Measurements from ENCODE around the gene CENPL.
"Not testable (repeated sequence)": the region's sequence is repeated elsewhere in the genome, so short reads cannot be mapped to it uniquely, and the experiment has no call there.

Gene CENPL

GRCh38 chr1:173863224-173864161 lies 38.8 kb upstream of the CENPL start:
- peak overlapping the region; percentile 97 for H3K4me3 Mint-ChIP-seq
- H3K27me3 Mint-ChIP-seq: no peaks in the 10 kb centered on the region
- H3K4me1 Mint-ChIP-seq (ENCODE audit: low read depth): peaks cover 33% of the 10 kb centered on the region
- H3K36me3 Mint-ChIP-seq (ENCODE audit: low read depth): peaks cover 84% of the 10 kb centered on the region
- peak overlapping the region; percentile 100 for H3K27ac Mint-ChIP-seq
- no peaks in the 10 kb centered on the region for H3K9me3 Mint-ChIP-seq
- no peak for DNase-seq

GRCh38 chr1:173862769-173863223 lies 38.1 kb upstream of the CENPL start:
- H3K36me3 Mint-ChIP-seq (ENCODE audit: low read depth): peaks cover 88% of the 10 kb centered on the region
- DNase-seq: peak; percentile 45

GRCh38 chr1:173862146-173862768 lies 37.6 kb upstream of the CENPL start:
- Mint-ChIP-seq H3K27ac (peak overlapping the region; percentile 100), H3K4me3 (peak overlapping the region; percentile 97), H3K4me1 (ENCODE audit: low read depth) (peaks cover 33% of the 10 kb centered on the region), H3K36me3 (ENCODE audit: low read depth) (peaks cover 88% of the 10 kb centered on the region)
- not testable (repeated sequence) for H3K9me3 Mint-ChIP-seq, H3K27me3 Mint-ChIP-seq
- peak; percentile 74 for DNase-seq

More at GRCh38 chr1:173862769-173863223, 38.1 kb upstream of the CENPL start:
- Mint-ChIP-seq H3K27ac (peak overlapping the region; percentile 100), H3K4me3 (peak overlapping the region; percentile 97), H3K27me3 (no peaks in the 10 kb centered on the region), H3K9me3 (no peaks in the 10 kb centered on the region), H3K4me1 (ENCODE audit: low read depth) (peaks cover 33% of the 10 kb centered on the region)

GRCh38 chr1:173861731-173862145 lies 37.1 kb upstream of the CENPL start:
- Mint-ChIP-seq H3K4me3 (peak overlapping the region; percentile 97), H3K9me3 (no peaks in the 10 kb centered on the region), H3K27ac (peak overlapping the region; percentile 100), H3K27me3 (no peaks in the 10 kb centered on the region), H3K36me3 (ENCODE audit: low read depth) (peaks cover 87% of the 10 kb centered on the region), H3K4me1 (ENCODE audit: low read depth) (peaks cover 33% of the 10 kb centered on the region)
- peak; percentile 69 for DNase-seq

- Mint-ChIP-seq H3K9me3 (no peaks in the 10 kb centered on the region), H3K4me3 (peak overlapping the region; percentile 97), H3K36me3 (ENCODE audit: low read depth) (peaks cover 86% of the 10 kb centered on the region), H3K27ac (peak overlapping the region; percentile 100), H3K27me3 (no peaks in the 10 kb centered on the region), H3K4me1 (ENCODE audit: low read depth) (peaks cover 19% of the 10 kb centered on the region)
- no peak for DNase-seq
These were observed 35.4 kb upstream of the CENPL start for GRCh38 chr1:173860065-173860464.

GRCh38 chr1:173859547-173859946 lies 34.9 kb upstream of the CENPL start:
- H3K27me3 Mint-ChIP-seq, H3K4me3 Mint-ChIP-seq, H3K9me3 Mint-ChIP-seq, DNase-seq: not testable (repeated sequence)
- H3K36me3 Mint-ChIP-seq (ENCODE audit: low read depth): peaks cover 86% of the 10 kb centered on the region
- peak overlapping the region; percentile 67 for H3K27ac Mint-ChIP-seq
- H3K4me1 Mint-ChIP-seq (ENCODE audit: low read depth): peaks cover 16% of the 10 kb centered on the region

GRCh38 chr1:173857363-173857917 lies 32.8 kb upstream of the CENPL start:
- Mint-ChIP-seq H3K4me1 (ENCODE audit: low read depth) (peaks cover 3% of the 10 kb centered on the region), H3K4me3 (no peak overlapping the region), H3K27me3 (no peaks in the 10 kb centered on the region), H3K36me3 (ENCODE audit: low read depth) (peaks cover 85% of the 10 kb centered on the region), H3K27ac (peak overlapping the region; percentile 84), H3K9me3 (no peaks in the 10 kb centered on the region)
- no peak for DNase-seq

GRCh38 chr1:173856903-173857302 lies 32.2 kb upstream of the CENPL start:
- DNase-seq: no peak
- H3K36me3 Mint-ChIP-seq (ENCODE audit: low read depth): peaks cover 84% of the 10 kb centered on the region
- no peak overlapping the region for H3K27ac Mint-ChIP-seq
- no peaks in the 10 kb centered on the region for H3K27me3 Mint-ChIP-seq
- no peak overlapping the region for H3K4me3 Mint-ChIP-seq
- H3K4me1 Mint-ChIP-seq (ENCODE audit: low read depth): peaks cover 1% of the 10 kb centered on the region
- H3K9me3 Mint-ChIP-seq: no peaks in the 10 kb centered on the region

GRCh38 chr1:173856014-173856413 lies 31.3 kb upstream of the CENPL start:
- no peaks in the 10 kb centered on the region for H3K9me3 Mint-ChIP-seq
- H3K4me3 Mint-ChIP-seq: no peak overlapping the region
- peak overlapping the region; percentile 53 for H3K27ac Mint-ChIP-seq
- DNase-seq: no peak
- H3K27me3 Mint-ChIP-seq: no peaks in the 10 kb centered on the region
- no peaks in the 10 kb centered on the region for H3K4me1 Mint-ChIP-seq (ENCODE audit: low read depth)
- peaks cover 87% of the 10 kb centered on the region for H3K36me3 Mint-ChIP-seq (ENCODE audit: low read depth)

GRCh38 chr1:173853074-173853473 lies 28.4 kb upstream of the CENPL start:
- peaks cover 87% of the 10 kb centered on the region for H3K36me3 Mint-ChIP-seq (ENCODE audit: low read depth)
- no peaks in the 10 kb centered on the region for H3K27me3 Mint-ChIP-seq
- DNase-seq: no peak
- peak overlapping the region; percentile 32 for H3K27ac Mint-ChIP-seq
- no peak overlapping the region for H3K4me3 Mint-ChIP-seq
- H3K4me1 Mint-ChIP-seq (ENCODE audit: low read depth): no peaks in the 10 kb centered on the region
- no peaks in the 10 kb centered on the region for H3K9me3 Mint-ChIP-seq

GRCh38 chr1:173852105-173852504 lies 27.4 kb upstream of the CENPL start:
- H3K4me3 Mint-ChIP-seq: no peak overlapping the region
- no peaks in the 10 kb centered on the region for H3K27me3 Mint-ChIP-seq
- peaks cover 85% of the 10 kb centered on the region for H3K36me3 Mint-ChIP-seq (ENCODE audit: low read depth)
- no peaks in the 10 kb centered on the region for H3K4me1 Mint-ChIP-seq (ENCODE audit: low read depth)
- H3K9me3 Mint-ChIP-seq: no peaks in the 10 kb centered on the region
- no peak for DNase-seq
- no peak overlapping the region for H3K27ac Mint-ChIP-seq

GRCh38 chr1:173832748-173833147 lies 8.1 kb upstream of the CENPL start:
- Mint-ChIP-seq H3K4me1 (ENCODE audit: low read depth) (peaks cover 8% of the 10 kb centered on the region), H3K27me3 (no peaks in the 10 kb centered on the region), H3K27ac (no peak overlapping the region), H3K9me3 (no peaks in the 10 kb centered on the region), H3K4me3 (no peak overlapping the region), H3K36me3 (ENCODE audit: low read depth) (peaks cover 75% of the 10 kb centered on the region)
- no peak for DNase-seq

- Mint-ChIP-seq H3K36me3 (ENCODE audit: low read depth) (peaks cover 73% of the 10 kb centered on the region), H3K27me3 (no peaks in the 10 kb centered on the region), H3K27ac (peak overlapping the region; percentile 63), H3K4me1 (ENCODE audit: low read depth) (peaks cover 36% of the 10 kb centered on the region), H3K9me3 (no peaks in the 10 kb centered on the region), H3K4me3 (peak overlapping the region; percentile 97)
- no peak for DNase-seq
These were observed 2.9 kb upstream of the CENPL start for GRCh38 chr1:173827611-173828010.

GRCh38 chr1:173823781-173824314 lies 835 bp downstream of the CENPL start:
- Mint-ChIP-seq H3K27me3 (no peaks in the 10 kb centered on the region), H3K4me1 (ENCODE audit: low read depth) (peaks cover 57% of the 10 kb centered on the region), H3K36me3 (ENCODE audit: low read depth) (peaks cover 71% of the 10 kb centered on the region), H3K9me3 (no peaks in the 10 kb centered on the region), H3K27ac (peak overlapping the region; percentile 100), H3K4me3 (peak overlapping the region; percentile 97)
- DNase-seq: no peak

Data from activated T-cell treated with anti-CD3 and anti-CD28 coated beads, Interleukin-2, amount 50 U/mL, for 24 hours (primary cell).